ENCODE measurements around the gene ARHGEF40. TPM values are rescaled to one million over a fixed set of nuclear protein-coding genes. Genes with fewer than 3 reads are reported as not detected.

Gene ARHGEF40
- total and polyA plus RNA-seq, 10 of the 15 experiments (the other 5 are each of a cell fraction or from before 2014, with no cell fraction given), result 0.03 to 0.31 (median 0.08) TPM; not detected in 2

GRCh38 chr14:21025371-21026273 is 44.5 kb upstream of the ARHGEF40 start:
- WGBS (ENCODE audit: insufficient coverage, insufficient replicate concordance, low lambda C conversion rate, missing lambda C conversion rate), result 13% methylated on average over 45 of the region's 58 CpGs
- Histone ChIP-seq H3K27me3 (replicated peaks in 1 of 2; ENCODE audit: control insufficient read depth in 2 of 2, insufficient read depth in 2 of 2, low read length in 1 of 2) (peaks cover 15 to 20% of the 10 kb centered on the region in 2 experiments), H3K79me2 (ENCODE audit: control insufficient read depth, insufficient read depth, low read length) (no peaks in the 10 kb centered on the region), H3K4me3 (no peak overlapping the region), H3K4me1 (ENCODE audit: control insufficient read depth, insufficient read depth, low read length) (peaks cover 4% of the 10 kb centered on the region; the same call in 1 of the 2 replicates), H3K9me3 (replicated peaks; ENCODE audit: control insufficient read depth, insufficient read depth, low read length) (no peaks in the 10 kb centered on the region), H3K9ac (ENCODE audit: control insufficient read depth, insufficient read depth, low read length) (no peak overlapping the region), H3K36me3 (ENCODE audit: control insufficient read depth in 2 of 2, insufficient read depth in 2 of 2, low read length in 1 of 2) (no peaks in the 10 kb centered on the region), H4K20me1 (ENCODE audit: control insufficient read depth, insufficient read depth) (no peaks in the 10 kb centered on the region), H2AFZ (ENCODE audit: control insufficient read depth, low read depth, low read length) (no peak overlapping the region), H3K27ac (ENCODE audit: control insufficient read depth, insufficient read depth) (no peak overlapping the region), H3K4me2 (ENCODE audit: control insufficient read depth, insufficient read depth) (peak overlapping the region; percentile 9; the same call in 1 of the 2 replicates)
- ChIA-PET CTCF (interaction anchor here (0.6 to 1.2 kb wide), 2 partner anchors 11 to 65 kb away, joined by 3 to 6 read pairs; no protein-coding TSS in a partner anchor), RAD21 (ENCODE audit: unreplicated experiment) (no interaction called here), POLR2A (interaction anchor here (0.6 kb wide), 1 partner anchor 179 kb away, joined by 4 read pairs; no protein-coding TSS in a partner anchor), SMC1A (ENCODE audit: uncharacterized antibody, unreplicated experiment) (interaction anchor here (1.6 kb wide), 1 partner anchor 11 kb away, joined by 3 read pairs; no protein-coding TSS in a partner anchor)
- TF ChIP-seq KLF5 (IDR thresholded peaks at IDR 0.05; ENCODE audit: partially characterized antibody), result no peak
- ATAC-seq, result no peak
- in situ Hi-C loops (cut with MboI), result no loop called here
- intact Hi-C loops (cut with micrococcal nuclease; ENCODE audit: unreplicated experiment), result no loop called here
- FAIRE-seq, result no peak
- BruUV-seq (replicated peaks), result no TSS peak
- no peak for DNase-seq (ENCODE audit: low read depth, low spot score)

GRCh38 chr14:21026274-21026987 is 43.7 kb upstream of the ARHGEF40 start:
- Histone ChIP-seq H3K27me3 (replicated peaks in 1 of 2; ENCODE audit: control insufficient read depth in 2 of 2, insufficient read depth in 2 of 2, low read length in 1 of 2) (peaks cover 15 to 23% of the 10 kb centered on the region in 2 experiments), H4K20me1 (ENCODE audit: control insufficient read depth, insufficient read depth) (no peaks in the 10 kb centered on the region), H3K79me2 (ENCODE audit: control insufficient read depth, insufficient read depth, low read length) (no peaks in the 10 kb centered on the region), H3K4me2 (ENCODE audit: control insufficient read depth, insufficient read depth) (no peak overlapping the region), H3K9ac (ENCODE audit: control insufficient read depth, insufficient read depth, low read length) (no peak overlapping the region), H3K4me3 (no peak overlapping the region), H2AFZ (ENCODE audit: control insufficient read depth, low read depth, low read length) (no peak overlapping the region), H3K9me3 (replicated peaks; ENCODE audit: control insufficient read depth, insufficient read depth, low read length) (no peaks in the 10 kb centered on the region), H3K27ac (ENCODE audit: control insufficient read depth, insufficient read depth) (no peak overlapping the region), H3K4me1 (ENCODE audit: control insufficient read depth, insufficient read depth, low read length) (peaks cover 4% of the 10 kb centered on the region; the same call in 1 of the 2 replicates), H3K36me3 (ENCODE audit: control insufficient read depth in 2 of 2, insufficient read depth in 2 of 2, low read length in 1 of 2) (no peaks in the 10 kb centered on the region)
- BruUV-seq (replicated peaks), result no TSS peak
- WGBS (ENCODE audit: insufficient coverage, insufficient replicate concordance, low lambda C conversion rate, missing lambda C conversion rate), result 46% methylated on average over 7 of the region's 7 CpGs
- in situ Hi-C loops (cut with MboI), result no loop called here
- ChIA-PET CTCF (interaction anchor here (1.2 kb wide), 1 partner anchor 12 kb away, joined by 6 read pairs; no protein-coding TSS in a partner anchor), RAD21 (ENCODE audit: unreplicated experiment) (no interaction called here), SMC1A (ENCODE audit: uncharacterized antibody, unreplicated experiment) (interaction anchor here (1.6 kb wide), 1 partner anchor 12 kb away, joined by 3 read pairs; no protein-coding TSS in a partner anchor), POLR2A (interaction anchor here (0.6 kb wide), 1 partner anchor 178 kb away, joined by 4 read pairs; no protein-coding TSS in a partner anchor)
- ATAC-seq (no peak), FAIRE-seq (no peak), DNase-seq (ENCODE audit: low read depth, low spot score) (no peak)
- intact Hi-C loops (cut with micrococcal nuclease; ENCODE audit: unreplicated experiment), result no loop called here
- TF ChIP-seq JUND (IDR thresholded peaks at IDR 0.05; ENCODE audit: low read depth, low read length) (no peak), IRF3 (IDR thresholded peaks at IDR 0.05) (no peak), IKZF1 (conservative IDR thresholded peaks at IDR 0.05) (no peak), CBX5 (IDR thresholded peaks at IDR 0.05; ENCODE audit: low read depth) (no peak), HDAC2 (IDR thresholded peaks at IDR 0.05) (no peak), TARDBP (IDR thresholded peaks at IDR 0.05; ENCODE audit: borderline replicate concordance) (no peak), MYB (IDR thresholded peaks at IDR 0.05; ENCODE audit: borderline replicate concordance, low read depth, low read length) (no peak), MLLT1 (IDR thresholded peaks at IDR 0.05) (no peak), ZNF217 (IDR thresholded peaks at IDR 0.05) (no peak), RCOR1 (conservative IDR thresholded peaks at IDR 0.05; ENCODE audit: low read depth, low read length) (no peak), MEF2B (IDR thresholded peaks at IDR 0.05; ENCODE audit: partially characterized antibody, poor library complexity, severe bottlenecking) (no peak), NBN (IDR thresholded peaks at IDR 0.05) (no peak)

All from GM12878 (cell line).